Dedifferentiated amniotic fluid mesenchymal stem cell (primary cell): ENCODE results near the gene ZAR1L.

Experiments used
- DNase-seq: peaks from one replicate; pipeline ENCODE4 v3.0.0-alpha.2; 2016; ENCODE audit errors: extremely low spot score

ZAR1L gene

GRCh38 chr13:32254916-32255723 is 60.0 kb downstream of the ZAR1L start:
- DNase-seq: no peak

DNA sequence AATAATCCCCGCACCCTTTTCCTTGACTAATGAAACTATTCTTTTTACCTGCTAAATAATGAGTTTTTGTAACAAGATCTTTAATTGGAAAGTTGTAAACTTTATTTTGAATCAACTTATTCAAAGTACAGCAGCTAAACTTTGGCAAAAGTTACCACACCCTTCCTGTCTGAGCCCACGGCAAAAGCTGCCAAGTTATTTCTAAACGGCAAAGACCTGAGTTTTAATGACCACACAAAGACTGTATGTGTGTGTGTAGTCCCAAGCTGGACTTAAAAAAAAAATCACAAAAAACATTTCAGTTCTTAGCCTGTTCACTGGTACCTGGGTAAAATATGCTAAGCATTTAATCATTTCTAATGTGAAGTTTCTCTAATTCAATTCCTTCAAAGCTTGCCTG is 60.7 kb downstream of the ZAR1L start:
- no peak for DNase-seq

DNA sequence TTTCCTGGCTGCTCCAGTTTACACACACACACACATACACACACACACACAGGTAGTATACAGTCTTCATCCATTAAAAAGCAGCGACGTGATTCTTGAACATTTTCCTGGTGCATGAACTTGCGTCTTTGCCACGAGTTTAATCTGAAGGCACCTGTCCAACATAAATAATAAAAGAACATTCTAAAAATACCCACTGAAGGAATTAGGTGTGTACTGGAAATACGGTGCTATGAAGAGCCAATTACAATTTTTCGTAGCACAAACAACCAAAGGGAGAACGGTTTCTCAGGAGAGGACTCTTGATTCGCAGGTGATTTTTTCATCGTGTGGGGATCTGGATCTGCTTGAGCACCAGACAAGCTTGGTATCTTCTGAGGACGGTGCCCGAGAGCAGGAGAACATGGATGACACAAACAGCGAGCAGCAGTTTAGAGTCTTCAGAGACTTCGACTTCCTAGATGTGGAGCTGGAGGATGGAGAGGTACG is 61.2 kb downstream of the ZAR1L start:
- DNase-seq: no peak
